Ascending aorta (tissue), 2 donors: ENCODE data around the gene SPG7. TPM values are rescaled to one million over a fixed set of nuclear protein-coding genes. Genes with fewer than 3 reads are reported as not detected.

Experiments used
- DNase-seq, 2 donors: peaks; one replicate each; pipeline ENCODE4 v3.0.0-alpha.2; 2019; ENCODE audit warnings: low spot score in 2 of 2
- H3K27ac ChIP-seq, 2 donors: fragments of 200-600 bp; sonication (generic); one replicate each; pipeline ENCODE4 v1.5.1; 2016 to 2017; ENCODE audit warnings: mild to moderate bottlenecking in 1 of 2
- H3K27me3 ChIP-seq: fragments of 200-600 bp; sonication (generic); one replicate; pipeline ENCODE4 v1.5.1; 2017
- H3K36me3 ChIP-seq, 2 donors: fragments of 200-600 bp; sonication (generic); one replicate each; pipeline ENCODE4 v1.5.1; 2016
- H3K4me1 ChIP-seq, 2 donors: fragments of 200-600 bp; sonication (generic); one replicate each; pipeline ENCODE4 v1.5.1; 2016 to 2017; ENCODE audit warnings: mild to moderate bottlenecking in 1 of 2
- H3K4me3 ChIP-seq, 2 donors: fragments of 200-600 bp; sonication (generic); one replicate each; pipeline ENCODE4 v1.5.1; 2016 to 2017; ENCODE audit warnings: mild to moderate bottlenecking in 1 of 2
- H3K9me3 ChIP-seq, 2 donors: fragments of 200-600 bp; sonication (generic); one replicate each; pipeline ENCODE4 v1.5.1; 2016
- intact Hi-C: fragments of 100-400 bp; cut with DNase I; formaldehyde crosslinking; loops from one replicate; pipeline ENCODE4 v1.15.1; 2023
- total RNA-seq: library from RNA; depleted of rRNA; stranded (reverse); fragments of >200 nt; gene quantifications from one replicate; pipeline ENCODE4 v1.1.0, GENCODE V29; 2016
- TF ChIP-seq, protein P1 (sequence below), 3 experiments: fragments of 200-600 bp in 2 of 3; fragments of 450-650 bp in 1 of 3; sonication (generic) in 2 of 3; IDR thresholded peaks; one replicate each; pipeline ENCODE4 v1.5.1; 2016 to 2019; ENCODE audit warnings: antibody characterized with exemption in 3 of 3, mild to moderate bottlenecking in 1 of 3, moderate library complexity in 1 of 3

The SPG7 gene
- total RNA-seq, 1 donor from 2014 or later, result 108 TPM

- Histone ChIP-seq H3K4me3 (no peak overlapping the region), H3K9me3 (no peaks in the 10 kb centered on the region), H3K36me3 (peaks cover 59 to 77% of the 10 kb centered on the region in 2 donors), H3K27ac (no peak overlapping the region), H3K27me3 (no peaks in the 10 kb centered on the region), H3K4me1 (no peaks in the 10 kb centered on the region)
- DNase-seq, result no peak
- TF ChIP-seq, protein P1, sequence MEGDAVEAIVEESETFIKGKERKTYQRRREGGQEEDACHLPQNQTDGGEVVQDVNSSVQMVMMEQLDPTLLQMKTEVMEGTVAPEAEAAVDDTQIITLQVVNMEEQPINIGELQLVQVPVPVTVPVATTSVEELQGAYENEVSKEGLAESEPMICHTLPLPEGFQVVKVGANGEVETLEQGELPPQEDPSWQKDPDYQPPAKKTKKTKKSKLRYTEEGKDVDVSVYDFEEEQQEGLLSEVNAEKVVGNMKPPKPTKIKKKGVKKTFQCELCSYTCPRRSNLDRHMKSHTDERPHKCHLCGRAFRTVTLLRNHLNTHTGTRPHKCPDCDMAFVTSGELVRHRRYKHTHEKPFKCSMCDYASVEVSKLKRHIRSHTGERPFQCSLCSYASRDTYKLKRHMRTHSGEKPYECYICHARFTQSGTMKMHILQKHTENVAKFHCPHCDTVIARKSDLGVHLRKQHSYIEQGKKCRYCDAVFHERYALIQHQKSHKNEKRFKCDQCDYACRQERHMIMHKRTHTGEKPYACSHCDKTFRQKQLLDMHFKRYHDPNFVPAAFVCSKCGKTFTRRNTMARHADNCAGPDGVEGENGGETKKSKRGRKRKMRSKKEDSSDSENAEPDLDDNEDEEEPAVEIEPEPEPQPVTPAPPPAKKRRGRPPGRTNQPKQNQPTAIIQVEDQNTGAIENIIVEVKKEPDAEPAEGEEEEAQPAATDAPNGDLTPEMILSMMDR (IDR thresholded peaks at IDR 0.05), result no peak
- intact Hi-C loops, result no loop called here
Observed at GRCh38 chr16:89537549-89537925, 29.3 kb downstream of the SPG7 start.

DNA sequence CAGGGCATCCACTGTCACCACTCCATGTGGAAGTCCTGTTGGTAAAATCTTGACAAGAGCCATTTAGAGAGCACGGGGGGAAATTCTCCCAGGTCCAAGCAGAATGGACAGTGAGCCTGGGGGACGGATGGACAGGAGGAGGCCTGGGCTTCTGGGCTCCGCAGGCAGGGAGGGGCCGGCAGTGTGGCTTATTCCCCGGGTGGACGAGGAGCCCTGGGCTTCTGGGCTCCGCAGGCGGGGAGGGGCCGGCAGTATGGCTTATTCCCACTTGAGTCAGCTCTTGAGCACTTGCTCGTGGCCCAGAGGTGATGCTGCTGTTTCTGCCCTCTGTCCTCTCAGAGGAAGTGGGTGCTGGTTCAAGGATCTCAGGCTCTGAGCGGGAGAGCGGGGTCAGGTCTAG lies 30.1 kb downstream of the SPG7 start:
- Histone ChIP-seq H3K36me3 (peaks cover 52 to 70% of the 10 kb centered on the region in 2 donors), H3K27ac (no peak overlapping the region), H3K9me3 (no peaks in the 10 kb centered on the region), H3K4me1 (no peaks in the 10 kb centered on the region), H3K27me3 (no peaks in the 10 kb centered on the region), H3K4me3 (no peak overlapping the region)
- TF ChIP-seq, protein P1 (IDR thresholded peaks at IDR 0.05), result no peak
- intact Hi-C loops, result no loop called here
- DNase-seq, result no peak

- Histone ChIP-seq H3K27ac (no peak overlapping the region), H3K9me3 (no peaks in the 10 kb centered on the region), H3K36me3 (peaks cover 51 to 66% of the 10 kb centered on the region in 2 donors), H3K4me1 (no peaks in the 10 kb centered on the region), H3K27me3 (no peaks in the 10 kb centered on the region), H3K4me3 (no peak overlapping the region)
- no peak for DNase-seq
- TF ChIP-seq, protein P1 (IDR thresholded peaks at IDR 0.05), result no peak
- intact Hi-C loops, result no loop called here
Observed at GRCh38 chr16:89540557-89540956, 32.4 kb downstream of the SPG7 start.

- Histone ChIP-seq H3K4me3 (no peak overlapping the region), H3K36me3 (peaks cover 57 to 74% of the 10 kb centered on the region in 2 donors), H3K9me3 (no peaks in the 10 kb centered on the region), H3K27me3 (no peaks in the 10 kb centered on the region), H3K4me1 (no peaks in the 10 kb centered on the region), H3K27ac (no peak overlapping the region)
- DNase-seq, result no peak
- intact Hi-C loops, result no loop called here
- TF ChIP-seq, protein P1 (IDR thresholded peaks at IDR 0.05), result no peak
Observed at GRCh38 chr16:89541792-89542191, 33.6 kb downstream of the SPG7 start.

DNA sequence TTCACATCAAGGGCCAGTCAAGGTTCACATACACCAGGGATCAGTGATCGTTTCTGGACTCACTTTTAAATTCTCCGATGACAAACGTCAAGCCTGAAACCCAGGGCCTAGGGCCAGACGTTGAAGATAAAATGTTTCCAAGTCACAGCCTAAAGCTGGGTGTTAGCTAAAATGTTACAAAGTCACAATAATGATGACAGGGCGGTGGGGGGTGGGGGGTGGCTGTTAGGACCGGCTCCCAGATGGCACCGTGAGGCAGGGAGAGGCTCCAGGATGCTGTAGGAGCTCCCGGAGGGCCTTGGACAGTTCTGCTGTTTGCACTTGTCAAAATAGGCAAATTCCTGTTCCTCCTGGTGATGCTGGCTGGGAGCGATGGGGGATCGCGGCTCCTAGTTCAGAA lies 35.9 kb downstream of the SPG7 start:
- Histone ChIP-seq H3K9me3 (no peaks in the 10 kb centered on the region), H3K4me1 (no peaks in the 10 kb centered on the region), H3K27me3 (no peaks in the 10 kb centered on the region), H3K4me3 (no peak overlapping the region), H3K27ac (no peak overlapping the region), H3K36me3 (peaks cover 56 to 77% of the 10 kb centered on the region in 2 donors)
- no peak for DNase-seq
- intact Hi-C loops, result no loop called here
- TF ChIP-seq, protein P1 (IDR thresholded peaks at IDR 0.05), result no peak

DNA sequence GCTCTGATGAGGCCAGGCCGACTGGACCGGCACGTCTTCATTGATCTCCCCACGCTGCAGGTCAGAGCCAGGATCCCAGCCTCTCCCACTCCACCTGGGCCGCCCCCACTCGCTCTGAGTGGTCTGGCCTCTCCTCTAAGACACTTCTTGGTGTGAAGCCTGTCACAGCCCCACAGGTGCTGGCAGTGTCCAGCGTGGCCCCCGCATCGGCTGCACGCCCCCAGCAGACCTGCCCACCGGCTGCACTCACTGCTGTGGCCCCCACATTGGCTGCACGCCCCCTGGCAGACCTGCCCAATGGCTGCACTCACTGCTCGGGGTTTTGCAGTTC lies 36.5 kb downstream of the SPG7 start:
- no peaks in the 10 kb centered on the region for H3K9me3 ChIP-seq
- no peaks in the 10 kb centered on the region for H3K27me3 ChIP-seq
- TF ChIP-seq, protein P1 (IDR thresholded peaks at IDR 0.05), result no peak
- no peak for DNase-seq
- H3K27ac ChIP-seq, result no peak overlapping the region
- peaks cover 59 to 77% of the 10 kb centered on the region in 2 donors for H3K36me3 ChIP-seq
- intact Hi-C loops, result no loop called here
- H3K4me3 ChIP-seq, result no peak overlapping the region
- H3K4me1 ChIP-seq, result no peaks in the 10 kb centered on the region
